ENCODE data around the gene TPI1. TPM values are rescaled to one million over a fixed set of nuclear protein-coding genes. Genes with fewer than 3 reads are reported as not detected.

Gene TPI1
- total RNA-seq, 4 donors from 2014 or later, result 360 to 671 (median 400) TPM

GRCh38 chr12:6824901-6825381 is 42.4 kb upstream of the TPI1 start:
- Histone ChIP-seq H3K9me3 (no peaks in the 10 kb centered on the region), H3K36me3 (no peaks in the 10 kb centered on the region), H3K27ac (no peak overlapping the region), H3K4me1 (peaks cover 14 to 47% (median 30%) of the 10 kb centered on the region in 4 donors), H3K4me3 (no peak overlapping the region), H3K27me3 (peaks cover 61% of the 10 kb centered on the region)
- intact Hi-C loops (cut with DNase I; ENCODE audit: low total_unique reads), result loop anchor here (5.0 kb wide), 1 partner anchor 88 kb away; no protein-coding TSS in a partner anchor
- TF ChIP-seq EP300 (IDR thresholded peaks at IDR 0.05; ENCODE audit: low read depth), result no peak
- WGBS, 2 donors (ENCODE audit: low coverage in 1 of 2), result 51 to 53% methylated on average over 7 to 12 of the region's 12 CpGs
- in situ Hi-C loops (cut with MboI; ENCODE audit: low pct_ligation_motif_present in 1 of 4, low pct_unique_long_range_greater_than_20kb in 1 of 4, low sequenced_read_pairs in 3 of 4), result loop anchor here in 3 of 4 donors (10.0 to 25.0 kb wide), 2 partner anchors 80 to 88 kb away; no protein-coding TSS in a partner anchor
- DNase-seq, result no peak

- Histone ChIP-seq H3K27me3 (peaks cover 67% of the 10 kb centered on the region), H3K9me3 (no peaks in the 10 kb centered on the region), H3K36me3 (no peaks in the 10 kb centered on the region), H3K4me3 (no peak overlapping the region), H3K27ac (no peak overlapping the region), H3K4me1 (peaks cover 14 to 47% (median 30%) of the 10 kb centered on the region in 4 donors)
- peak; percentile 89 for DNase-seq
- TF ChIP-seq POLR2A (IDR thresholded peaks at IDR 0.05) (no peak), CTCF (IDR thresholded peaks at IDR 0.05) (peak; percentile 90 to 95 (median 92))
- WGBS, 2 donors (ENCODE audit: low coverage in 1 of 2), result 18 to 29% methylated on average over 1 to 19 of the region's 19 CpGs
- intact Hi-C loops (cut with DNase I; ENCODE audit: low total_unique reads) (loop anchor here (5.0 kb wide), 1 partner anchor 88 kb away; no protein-coding TSS in a partner anchor), in situ Hi-C loops (cut with MboI; ENCODE audit: low pct_ligation_motif_present in 1 of 4, low pct_unique_long_range_greater_than_20kb in 1 of 4, low sequenced_read_pairs in 3 of 4) (loop anchor here in 3 of 4 donors (10.0 to 25.0 kb wide), 2 partner anchors 81 to 88 kb away; no protein-coding TSS in a partner anchor)
These were observed 41.8 kb upstream of the TPI1 start for GRCh38 chr12:6825398-6826124.

- 76 to 87% methylated on average over 3 to 17 of the region's 17 CpGs for WGBS, 2 donors (ENCODE audit: low coverage in 1 of 2)
- H3K27me3 ChIP-seq, result peaks cover 67% of the 10 kb centered on the region
- TF ChIP-seq POLR2AphosphoS5 (IDR thresholded peaks at IDR 0.05), result no peak
- no peak for TF ChIP-seq EP300 (IDR thresholded peaks at IDR 0.05; ENCODE audit: low read depth)
- TF ChIP-seq POLR2A (IDR thresholded peaks at IDR 0.05), result no peak
- TF ChIP-seq CTCF (IDR thresholded peaks at IDR 0.05), result no peak
- intact Hi-C loops (cut with DNase I; ENCODE audit: low total_unique reads) (loop anchor here (5.0 kb wide), 1 partner anchor 89 kb away; no protein-coding TSS in a partner anchor), in situ Hi-C loops (cut with MboI; ENCODE audit: low pct_ligation_motif_present in 1 of 4, low pct_unique_long_range_greater_than_20kb in 1 of 4, low sequenced_read_pairs in 3 of 4) (loop anchor here in 3 of 4 donors (10.0 to 25.0 kb wide), 2 partner anchors 81 to 89 kb away; no protein-coding TSS in a partner anchor)
- H3K36me3 ChIP-seq, result no peaks in the 10 kb centered on the region
- no peaks in the 10 kb centered on the region for H3K9me3 ChIP-seq
- no peak overlapping the region for H3K27ac ChIP-seq
- no peak overlapping the region for H3K4me3 ChIP-seq
- DNase-seq, result no peak
- peaks cover 14 to 43% (median 28%) of the 10 kb centered on the region in 4 donors for H3K4me1 ChIP-seq
These were observed 41.1 kb upstream of the TPI1 start for GRCh38 chr12:6826125-6826733.

- WGBS, 2 donors (ENCODE audit: low coverage in 1 of 2), result 69 to 81% methylated on average over 8 to 21 of the region's 22 CpGs
- intact Hi-C loops (cut with DNase I; ENCODE audit: low total_unique reads), result loop anchor here (5.0 kb wide), 1 partner anchor 90 kb away; no protein-coding TSS in a partner anchor
These were observed 40.4 kb upstream of the TPI1 start for GRCh38 chr12:6826734-6827436.

More at GRCh38 chr12:6826734-6827436, 40.4 kb upstream of the TPI1 start:
- H3K36me3 ChIP-seq, result no peaks in the 10 kb centered on the region
- no peaks in the 10 kb centered on the region for H3K9me3 ChIP-seq
- DNase-seq, result no peak
- H3K4me1 ChIP-seq, result peaks cover 12 to 39% (median 25%) of the 10 kb centered on the region in 4 donors
- peak overlapping the region; percentile 12 to 81 (median 28) for H3K27ac ChIP-seq
- no peak overlapping the region for H3K4me3 ChIP-seq
- H3K27me3 ChIP-seq, result peaks cover 63% of the 10 kb centered on the region
- TF ChIP-seq EP300 (IDR thresholded peaks at IDR 0.05; ENCODE audit: low read depth), result no peak
- no peak for TF ChIP-seq POLR2A (IDR thresholded peaks at IDR 0.05)
- in situ Hi-C loops (cut with MboI; ENCODE audit: low pct_ligation_motif_present in 1 of 4, low pct_unique_long_range_greater_than_20kb in 1 of 4, low sequenced_read_pairs in 3 of 4), result loop anchor here in 3 of 4 donors (10.0 to 25.0 kb wide), 2 partner anchors 82 to 90 kb away; no protein-coding TSS in a partner anchor
